OCI-LY1 (cell line): ENCODE measurements around the gene ARHGEF40.

ENCODE experiments used
- CTCF ChIP-seq: fragments of 200-600 bp; sonication (generic), shearing (Covaris generic); IDR thresholded peaks from 2 replicates; pipeline ENCODE4 v1.5.1; 2017; ENCODE audit warnings: mild to moderate bottlenecking, antibody characterized with exemption, low read length, moderate library complexity, mixed read lengths
- EZH2 ChIP-seq: fragments of 200-600 bp; sonication (generic), shearing (Covaris generic); IDR thresholded peaks from 2 replicates; pipeline ENCODE4 v1.8.0; 2017; ENCODE audit warnings: borderline replicate concordance, mixed run types, mild to moderate bottlenecking, antibody characterized with exemption, low read length, moderate library complexity, mixed read lengths

GRCh38 chr14:21107283-21107800, 37.2 kb downstream of the ARHGEF40 start:
- no peak for TF ChIP-seq CTCF
- TF ChIP-seq EZH2: no peak
